Measurements from ENCODE around the gene MIEF1.

DNA sequence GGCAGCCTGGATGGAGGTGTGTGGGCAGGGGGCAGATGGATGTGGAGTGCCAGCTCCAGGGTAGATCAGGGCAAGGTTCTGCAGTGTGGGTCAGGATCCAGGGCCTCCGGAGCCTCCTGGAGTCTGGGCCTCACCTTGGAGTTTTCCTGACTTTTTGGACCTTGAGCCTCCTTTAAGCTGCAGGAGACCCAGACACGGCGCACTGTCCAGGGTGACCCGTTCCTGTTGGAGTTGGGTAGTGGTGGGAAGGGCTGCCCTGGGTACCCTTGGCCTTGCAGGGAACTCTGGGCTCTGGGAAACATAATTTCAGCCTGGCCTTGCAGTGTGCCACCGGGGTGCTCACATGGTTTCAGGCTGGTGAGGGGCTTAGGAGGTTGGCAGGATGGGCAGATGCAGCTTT lies 28.2 kb upstream of the MIEF1 start:
- TF ChIP-seq, protein P1, sequence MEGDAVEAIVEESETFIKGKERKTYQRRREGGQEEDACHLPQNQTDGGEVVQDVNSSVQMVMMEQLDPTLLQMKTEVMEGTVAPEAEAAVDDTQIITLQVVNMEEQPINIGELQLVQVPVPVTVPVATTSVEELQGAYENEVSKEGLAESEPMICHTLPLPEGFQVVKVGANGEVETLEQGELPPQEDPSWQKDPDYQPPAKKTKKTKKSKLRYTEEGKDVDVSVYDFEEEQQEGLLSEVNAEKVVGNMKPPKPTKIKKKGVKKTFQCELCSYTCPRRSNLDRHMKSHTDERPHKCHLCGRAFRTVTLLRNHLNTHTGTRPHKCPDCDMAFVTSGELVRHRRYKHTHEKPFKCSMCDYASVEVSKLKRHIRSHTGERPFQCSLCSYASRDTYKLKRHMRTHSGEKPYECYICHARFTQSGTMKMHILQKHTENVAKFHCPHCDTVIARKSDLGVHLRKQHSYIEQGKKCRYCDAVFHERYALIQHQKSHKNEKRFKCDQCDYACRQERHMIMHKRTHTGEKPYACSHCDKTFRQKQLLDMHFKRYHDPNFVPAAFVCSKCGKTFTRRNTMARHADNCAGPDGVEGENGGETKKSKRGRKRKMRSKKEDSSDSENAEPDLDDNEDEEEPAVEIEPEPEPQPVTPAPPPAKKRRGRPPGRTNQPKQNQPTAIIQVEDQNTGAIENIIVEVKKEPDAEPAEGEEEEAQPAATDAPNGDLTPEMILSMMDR (IDR thresholded peaks at IDR 0.05), result no peak
- TF ChIP-seq REST (IDR thresholded peaks at IDR 0.05; ENCODE audit: insufficient read depth in 1 of 2, low read depth in 2 of 2, low read length in 1 of 2), result no peak
- TF ChIP-seq POLR2AphosphoS5 (IDR thresholded peaks at IDR 0.05; ENCODE audit: low read depth, low read length), result no peak

All from Panc1 (cell line).